Measurements from ENCODE around the gene FREY1.

Gene FREY1

GRCh38 chr11:45896422-45896984 is 10.6 kb downstream of the FREY1 start:
- Histone ChIP-seq H3K4me1 (ENCODE audit: control insufficient read depth, low read length) (peaks cover 12% of the 10 kb centered on the region), H3K36me3 (ENCODE audit: control insufficient read depth, low read length) (no peaks in the 10 kb centered on the region), H3K4me3 (ENCODE audit: low read length) (no peak overlapping the region), H3K27me3 (ENCODE audit: control insufficient read depth, low read length) (peaks cover 32% of the 10 kb centered on the region), H4K20me1 (ENCODE audit: control insufficient read depth, insufficient read depth, low read depth, low read length) (no peaks in the 10 kb centered on the region), H3F3A (ENCODE audit: control insufficient read depth, insufficient read depth) (no peaks in the 10 kb centered on the region), H3K4me2 (ENCODE audit: low read length) (no peak overlapping the region), H3K9me2 (replicated peaks; ENCODE audit: control insufficient read depth, low read length) (no peaks in the 10 kb centered on the region), H3K79me2 (ENCODE audit: control insufficient read depth, low read length) (no peaks in the 10 kb centered on the region), H3K9me3 (ENCODE audit: control insufficient read depth, insufficient read depth, low read length) (no peaks in the 10 kb centered on the region), H3K27ac (ENCODE audit: low read depth, low read length) (no peak overlapping the region)
- TF ChIP-seq EZH2phosphoT487 (IDR thresholded peaks at IDR 0.05; ENCODE audit: borderline replicate concordance, low read length) (no peak), CTCF (IDR thresholded peaks at IDR 0.05; ENCODE audit: low read depth, low read length, poor library complexity, severe bottlenecking) (no peak)

- peaks cover 12% of the 10 kb centered on the region for H3K4me1 ChIP-seq (ENCODE audit: control insufficient read depth, low read length)
- no peaks in the 10 kb centered on the region for H3K36me3 ChIP-seq (ENCODE audit: control insufficient read depth, low read length)
- H3F3A ChIP-seq (ENCODE audit: control insufficient read depth, insufficient read depth): no peaks in the 10 kb centered on the region
- H3K9me3 ChIP-seq (ENCODE audit: control insufficient read depth, insufficient read depth, low read length): no peaks in the 10 kb centered on the region
- no peaks in the 10 kb centered on the region for H3K79me2 ChIP-seq (ENCODE audit: control insufficient read depth, low read length)
- H3K4me2 ChIP-seq (ENCODE audit: low read length): no peak overlapping the region
- H3K9me2 ChIP-seq (replicated peaks; ENCODE audit: control insufficient read depth, low read length): no peaks in the 10 kb centered on the region
- H3K4me3 ChIP-seq (ENCODE audit: low read length): no peak overlapping the region
- H4K20me1 ChIP-seq (ENCODE audit: control insufficient read depth, insufficient read depth, low read depth, low read length): no peaks in the 10 kb centered on the region
- H3K27ac ChIP-seq (ENCODE audit: low read depth, low read length): no peak overlapping the region
- peaks cover 26% of the 10 kb centered on the region for H3K27me3 ChIP-seq (ENCODE audit: control insufficient read depth, low read length)
- TF ChIP-seq CTCF (IDR thresholded peaks at IDR 0.05; ENCODE audit: low read depth, low read length, poor library complexity, severe bottlenecking) (no peak), EZH2phosphoT487 (IDR thresholded peaks at IDR 0.05; ENCODE audit: borderline replicate concordance, low read length) (no peak)
Observed at GRCh38 chr11:45895553-45896259, 11.4 kb downstream of the FREY1 start.

GRCh38 chr11:45894555-45895247 is 12.4 kb downstream of the FREY1 start:
- Histone ChIP-seq H3F3A (ENCODE audit: control insufficient read depth, insufficient read depth) (no peaks in the 10 kb centered on the region), H3K27me3 (ENCODE audit: control insufficient read depth, low read length) (peaks cover 21% of the 10 kb centered on the region), H3K9me3 (ENCODE audit: control insufficient read depth, insufficient read depth, low read length) (no peaks in the 10 kb centered on the region), H3K79me2 (ENCODE audit: control insufficient read depth, low read length) (no peaks in the 10 kb centered on the region), H3K9me2 (replicated peaks; ENCODE audit: control insufficient read depth, low read length) (no peaks in the 10 kb centered on the region), H3K4me1 (ENCODE audit: control insufficient read depth, low read length) (peaks cover 11% of the 10 kb centered on the region), H3K4me2 (ENCODE audit: low read length) (no peak overlapping the region), H3K36me3 (ENCODE audit: control insufficient read depth, low read length) (no peaks in the 10 kb centered on the region), H4K20me1 (ENCODE audit: control insufficient read depth, insufficient read depth, low read depth, low read length) (no peaks in the 10 kb centered on the region), H3K4me3 (ENCODE audit: low read length) (no peak overlapping the region), H3K27ac (ENCODE audit: low read depth, low read length) (no peak overlapping the region)
- TF ChIP-seq EZH2phosphoT487 (IDR thresholded peaks at IDR 0.05; ENCODE audit: borderline replicate concordance, low read length) (no peak), CTCF (IDR thresholded peaks at IDR 0.05; ENCODE audit: low read depth, low read length, poor library complexity, severe bottlenecking) (no peak)

Data from DOHH2 (cell line).